B cell (primary cell): ENCODE results near the gene BACH2.

Experiments
- CTCF ChIP-seq: fragments of 200-600 bp; IDR thresholded peaks from one replicate; pipeline ENCODE4 v1.8.0; 2022; ENCODE audit warnings: antibody characterized with exemption, mild to moderate bottlenecking
- EZH2 ChIP-seq: IDR thresholded peaks from 2 replicates; pipeline ENCODE4 v1.6.1; 2012; ENCODE audit warnings: borderline replicate concordance, low read depth, mild to moderate bottlenecking, moderate library complexity, low read length; ENCODE audit not compliant: insufficient read depth, poor library complexity, severe bottlenecking

- TF ChIP-seq CTCF (no peak), EZH2 (no peak)
Observed at GRCh38 chr6:90288404-90288803, 8.2 kb downstream of the BACH2 start.
